ENCODE data around the gene UTS2B.

- TF ChIP-seq POLR2AphosphoS5 (IDR thresholded peaks at IDR 0.05; ENCODE audit: low read depth, low read length): no peak
- TF ChIP-seq REST (IDR thresholded peaks at IDR 0.05; ENCODE audit: insufficient read depth in 1 of 2, low read depth in 2 of 2, low read length in 2 of 2): no peak
These were observed 17.8 kb upstream of the UTS2B start for GRCh38 chr3:191348098-191348497.

Measured in PFSK-1 (cell line).